H7 (cell line): ENCODE results near the gene CEP72. TPM values are rescaled to one million over a fixed set of nuclear protein-coding genes. Genes with fewer than 3 reads are reported as not detected.

ENCODE experiments used
- DNase-seq: peaks from one replicate; pipeline ENCODE4 v3.0.0; 2012
- H3K27me3 ChIP-seq: 2 replicates; pipeline ENCODE4 v1.6.0; 2011; ENCODE audit warnings: mild to moderate bottlenecking, low read length; ENCODE audit not compliant: control insufficient read depth, insufficient read depth
- H3K36me3 ChIP-seq: replicated peaks from 2 replicates; pipeline ENCODE4 v1.5.1; 2011; ENCODE audit warnings: low read length; ENCODE audit not compliant: control insufficient read depth, insufficient read depth
- H3K4me3 ChIP-seq: 2 replicates; pipeline ENCODE4 v1.5.1; 2011; ENCODE audit warnings: low read depth, mild to moderate bottlenecking, control low read depth, low read length, moderate library complexity; ENCODE audit not compliant: insufficient read depth
- total RNA-seq: library from RNA; depleted of rRNA; stranded (reverse); fragments of >200 nt; shearing (Covaris generic); gene quantifications from 2 replicates; pipeline ENCODE4 v1.2.3, GENCODE V29; 2014

CEP72 gene
- total RNA-seq, 1 experiment from 2014 or later: 12.6 TPM

- Histone ChIP-seq H3K27me3 (no peaks in the 10 kb centered on the region), H3K4me3 (no peak overlapping the region), H3K36me3 (peaks cover 18% of the 10 kb centered on the region)
- no peak for DNase-seq
These were observed 39.9 kb downstream of the CEP72 start for GRCh38 chr5:652023-652515.

GRCh38 chr5:652773-653350 lies 40.7 kb downstream of the CEP72 start:
- Histone ChIP-seq H3K36me3 (peaks cover 13% of the 10 kb centered on the region), H3K27me3 (no peaks in the 10 kb centered on the region)

GRCh38 chr5:654071-654778 lies 42.1 kb downstream of the CEP72 start:
- H3K4me3 ChIP-seq: no peak overlapping the region
- H3K27me3 ChIP-seq: no peaks in the 10 kb centered on the region
- DNase-seq: no peak
- H3K36me3 ChIP-seq: peaks cover 13% of the 10 kb centered on the region

More at GRCh38 chr5:652773-653350, 40.7 kb downstream of the CEP72 start:
- no peak overlapping the region for H3K4me3 ChIP-seq
- DNase-seq: no peak

DNA sequence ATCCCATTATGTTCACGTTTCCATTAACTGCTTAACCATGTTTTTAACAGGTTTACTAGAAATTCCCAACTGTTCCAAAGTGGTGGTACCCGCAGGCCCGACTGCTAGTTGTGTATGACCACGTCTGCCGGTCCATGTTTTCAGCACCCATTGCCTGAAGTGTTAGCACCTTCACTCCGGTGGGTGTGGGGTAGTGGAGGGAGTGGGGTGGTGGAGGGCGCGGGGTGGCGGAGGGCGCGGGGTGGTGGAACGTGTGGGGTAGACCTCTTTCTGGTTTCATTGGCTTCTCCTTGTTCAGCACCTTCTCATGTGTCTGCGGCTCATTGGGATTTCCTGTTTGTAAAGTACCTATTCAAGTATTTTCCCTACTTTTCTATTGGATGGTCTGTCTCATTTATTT lies 43.3 kb downstream of the CEP72 start:
- DNase-seq: no peak
- Histone ChIP-seq H3K36me3 (peaks cover 15% of the 10 kb centered on the region), H3K4me3 (no peak overlapping the region), H3K27me3 (no peaks in the 10 kb centered on the region)

GRCh38 chr5:657570-657969 lies 45.4 kb downstream of the CEP72 start:
- DNase-seq: no peak
- Histone ChIP-seq H3K36me3 (peaks cover 10% of the 10 kb centered on the region), H3K27me3 (no peaks in the 10 kb centered on the region), H3K4me3 (no peak overlapping the region)

DNA sequence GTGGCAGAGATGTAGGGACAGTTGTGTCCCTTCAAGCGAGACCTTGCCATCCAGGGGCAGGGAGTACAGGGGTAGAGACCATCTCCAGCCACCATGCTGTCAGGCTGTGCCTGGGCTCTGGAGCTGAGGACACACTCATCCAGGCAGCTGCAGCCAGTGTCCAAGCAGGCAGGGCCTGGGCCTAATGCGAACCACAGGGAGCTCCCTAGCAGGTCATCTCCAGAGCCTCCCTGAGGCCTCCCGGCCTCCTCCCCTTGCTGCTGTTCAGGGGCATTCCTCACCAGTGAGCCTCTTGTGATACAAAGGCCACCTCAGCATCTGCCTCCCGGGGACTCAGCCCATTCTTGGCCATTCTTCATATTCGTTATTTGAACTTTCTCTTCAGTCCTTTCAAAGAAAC lies 46.0 kb downstream of the CEP72 start:
- Histone ChIP-seq H3K36me3 (peaks cover 8% of the 10 kb centered on the region), H3K27me3 (no peaks in the 10 kb centered on the region), H3K4me3 (no peak overlapping the region)
- no peak for DNase-seq

GRCh38 chr5:659496-660263 lies 47.5 kb downstream of the CEP72 start:
- H3K27me3 ChIP-seq: no peaks in the 10 kb centered on the region
- H3K4me3 ChIP-seq: no peak overlapping the region
- DNase-seq: no peak
- peaks cover 5% of the 10 kb centered on the region for H3K36me3 ChIP-seq

DNA sequence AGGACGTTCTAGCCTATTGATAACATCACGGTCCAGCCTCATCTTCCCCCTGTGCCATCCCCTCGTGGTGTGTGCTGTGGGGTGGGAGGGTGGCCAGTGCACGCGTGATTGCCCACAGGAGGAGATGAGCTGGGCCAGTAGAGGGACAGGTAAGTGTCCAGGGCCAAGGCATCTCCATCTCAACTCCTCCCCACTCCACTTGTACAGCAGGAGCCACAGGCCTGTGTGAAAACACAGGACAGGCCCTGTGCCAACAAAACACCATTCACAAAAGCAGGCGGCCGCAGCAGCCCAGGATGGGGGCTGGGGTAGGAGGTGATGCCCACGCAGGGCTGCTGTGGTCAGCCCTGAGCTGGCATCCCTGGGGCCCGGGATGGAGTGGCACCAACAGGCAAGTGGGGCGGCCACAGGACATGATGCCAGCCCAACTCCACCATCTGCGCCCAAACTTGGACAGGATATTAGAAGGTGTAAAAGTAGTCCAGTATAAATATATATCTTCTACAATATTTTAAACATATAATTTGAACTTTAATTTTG lies 48.4 kb downstream of the CEP72 start:
- Histone ChIP-seq H3K27me3 (no peaks in the 10 kb centered on the region), H3K4me3 (no peak overlapping the region), H3K36me3 (peaks cover 5% of the 10 kb centered on the region)
- DNase-seq: no peak

GRCh38 chr5:661891-662750 lies 50.0 kb downstream of the CEP72 start:
- Histone ChIP-seq H3K4me3 (no peak overlapping the region), H3K27me3 (no peaks in the 10 kb centered on the region), H3K36me3 (peaks cover 7% of the 10 kb centered on the region)
- no peak for DNase-seq

DNA sequence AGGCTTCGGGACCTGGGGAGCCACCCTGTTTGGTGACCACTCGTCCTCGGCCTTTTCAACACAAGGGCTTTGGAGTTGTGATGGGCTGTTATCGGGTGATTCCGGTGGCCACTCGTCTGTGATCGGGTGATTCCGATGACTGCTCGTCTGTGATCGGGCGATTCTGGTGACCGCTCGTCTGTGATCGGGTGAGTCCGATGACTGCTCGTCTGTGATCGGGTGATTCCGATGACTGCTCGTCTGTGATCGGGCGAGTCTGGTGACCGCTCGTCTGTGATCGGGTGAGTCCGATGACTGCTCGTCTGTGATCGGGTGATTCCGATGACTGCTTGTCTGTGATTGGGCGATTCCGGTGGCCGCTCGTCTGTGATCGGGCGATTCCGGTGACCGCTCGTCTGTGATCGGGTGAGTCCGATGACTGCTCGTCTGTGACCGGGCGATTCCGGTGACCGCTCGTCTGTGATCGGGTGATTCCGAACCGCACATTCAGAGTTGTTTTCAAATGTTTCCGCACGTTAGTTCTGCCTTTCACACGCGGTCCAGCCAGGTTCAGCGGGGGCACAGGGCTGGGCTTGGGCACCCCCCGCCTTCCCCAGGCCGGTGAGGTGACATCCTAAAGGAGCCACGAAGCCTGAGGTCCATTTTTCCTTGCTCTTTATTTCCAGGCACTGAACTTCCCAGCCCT lies 50.8 kb downstream of the CEP72 start:
- DNase-seq: no peak
- Histone ChIP-seq H3K27me3 (no peaks in the 10 kb centered on the region), H3K36me3 (peaks cover 7% of the 10 kb centered on the region), H3K4me3 (no peak overlapping the region)

DNA sequence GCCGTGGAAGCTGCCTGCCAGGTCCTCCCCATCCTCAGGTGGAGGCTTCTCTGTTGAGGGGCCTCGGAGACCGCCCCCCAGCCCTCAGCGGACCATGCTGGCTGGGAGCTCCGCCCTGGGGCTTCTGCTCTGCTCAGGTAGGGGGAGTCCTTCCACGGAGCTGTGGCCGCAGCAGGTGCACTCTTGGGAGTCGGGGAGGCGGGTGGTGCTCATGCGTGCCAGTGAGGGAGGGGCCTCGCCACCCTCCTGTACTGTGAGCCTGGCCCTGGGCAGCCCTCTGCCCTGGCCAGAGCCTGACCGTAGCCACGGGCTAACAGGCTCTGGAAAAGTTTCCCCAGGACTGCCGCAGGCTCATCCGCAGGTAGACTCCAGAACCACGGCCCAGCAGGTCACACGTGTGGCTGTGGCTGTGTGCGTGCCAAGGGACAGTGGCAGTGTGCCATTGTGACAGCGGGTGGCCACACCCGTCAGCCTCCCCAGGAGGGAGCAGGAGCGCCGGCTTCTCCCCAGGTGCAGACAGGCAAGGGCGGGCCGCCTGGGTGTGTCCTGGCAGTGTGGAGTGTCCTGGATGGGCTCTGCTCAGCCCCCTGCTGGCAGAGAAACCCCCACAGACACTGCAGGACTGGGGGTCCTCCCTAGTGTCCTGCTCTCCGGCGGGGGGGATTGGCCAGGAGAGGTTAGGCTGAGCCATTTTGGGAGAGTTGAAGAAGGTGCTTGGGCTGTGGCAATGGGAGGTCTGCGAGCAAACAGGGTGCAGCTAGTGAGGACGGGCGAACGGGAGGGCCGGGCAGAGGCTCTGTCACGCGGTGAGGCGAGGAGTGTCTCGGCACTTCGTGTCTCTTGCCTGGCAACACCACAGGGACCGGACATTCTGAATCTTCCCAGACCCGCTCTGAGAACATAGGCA lies 51.5 kb downstream of the CEP72 start:
- DNase-seq: no peak
- H3K27me3 ChIP-seq: no peaks in the 10 kb centered on the region
- no peak overlapping the region for H3K4me3 ChIP-seq
- H3K36me3 ChIP-seq: peaks cover 5% of the 10 kb centered on the region

- peaks cover 5% of the 10 kb centered on the region for H3K36me3 ChIP-seq
- DNase-seq: no peak
- H3K4me3 ChIP-seq: no peak overlapping the region
- no peaks in the 10 kb centered on the region for H3K27me3 ChIP-seq
These were observed 52.3 kb downstream of the CEP72 start for GRCh38 chr5:664343-664993.
